NAMALWA (cell line): ENCODE data around the gene SDF4.

Experiments
- DNase-seq: peaks from one replicate; pipeline ENCODE4 v3.0.0-alpha.2; 2015; ENCODE audit warnings: low spot score

The SDF4 gene

DNA sequence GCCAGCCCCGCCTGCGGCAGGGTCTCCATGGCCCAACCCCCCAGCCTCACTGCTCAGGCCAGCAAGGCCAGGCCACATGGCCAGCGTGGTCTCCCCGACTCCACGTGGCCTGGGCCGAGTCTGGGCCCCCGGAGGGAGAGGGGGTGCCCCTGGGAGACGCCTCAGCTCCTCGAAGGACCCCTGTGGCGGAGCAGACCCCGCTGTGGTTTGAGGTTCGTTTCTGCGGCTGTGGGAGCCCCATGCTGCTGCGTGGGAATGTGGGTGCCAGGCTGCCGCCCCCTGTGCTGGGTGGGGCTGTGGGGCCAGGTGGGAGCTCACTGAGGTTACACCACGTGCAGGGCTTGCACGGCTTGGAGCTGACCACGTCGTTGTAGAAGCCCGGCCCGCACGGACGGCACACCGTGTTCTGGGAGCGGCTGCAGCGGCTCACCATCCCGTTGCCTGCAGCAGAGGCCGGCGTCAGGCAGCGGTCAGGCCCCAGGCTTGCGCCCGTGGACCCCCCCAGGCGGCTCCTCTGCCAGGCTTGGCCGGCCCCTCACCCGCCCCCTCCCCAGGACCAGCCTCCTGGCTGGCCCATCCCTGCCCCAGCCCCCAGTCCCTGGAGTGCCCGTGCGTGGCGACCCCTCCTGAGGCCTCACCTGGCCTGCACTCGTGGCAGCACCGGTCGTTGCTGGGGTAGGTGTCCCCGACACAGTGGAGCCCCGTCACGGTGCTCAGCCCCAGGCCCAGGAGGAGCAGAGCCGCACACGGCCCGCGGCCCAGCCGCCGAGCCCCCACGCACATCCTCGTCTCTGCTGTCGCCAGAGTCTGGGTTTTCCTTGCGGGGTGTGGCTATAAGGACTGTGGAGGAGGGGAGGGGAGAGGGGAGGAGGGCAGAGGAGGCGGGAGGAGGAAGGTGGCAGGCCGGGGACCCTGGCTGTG lies 18.2 kb downstream of the SDF4 start, which contains the start of gene TNFRSF4:
Gene TNFRSF4 (minus strand): TSS at position 809 of the 921 bp plus-strand sequence. CDS start 26 bp downstream, at position 783.
- no peak for DNase-seq

DNA sequence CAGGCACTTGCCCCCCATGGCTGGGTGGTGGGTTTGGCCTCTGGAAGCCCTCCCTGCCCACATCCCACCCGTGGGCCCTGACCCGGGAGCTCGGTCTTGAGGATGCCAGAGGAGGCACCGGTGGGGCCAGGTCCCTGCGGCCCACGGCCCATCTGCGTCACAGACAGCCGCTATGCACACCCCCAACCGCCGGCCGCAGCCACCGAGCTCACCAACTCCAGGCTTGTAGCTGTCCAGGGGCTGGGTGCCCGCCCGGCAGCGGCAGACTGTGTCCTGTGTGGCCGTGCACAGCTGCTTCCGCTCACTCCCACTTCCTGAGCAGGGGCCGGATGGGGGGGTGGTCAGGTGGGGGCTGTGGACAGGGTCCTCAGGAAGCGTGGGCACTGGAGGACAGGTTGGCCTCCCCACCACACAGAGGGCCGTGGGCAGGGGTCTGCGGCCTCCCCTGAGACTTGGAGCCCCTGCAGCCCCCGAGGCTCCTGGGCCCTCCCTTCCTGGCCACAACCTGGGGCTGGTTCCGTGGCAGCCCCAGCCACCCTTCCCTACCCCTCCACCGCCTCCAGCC lies 18.9 kb downstream of the SDF4 start:
- DNase-seq: no peak

DNA sequence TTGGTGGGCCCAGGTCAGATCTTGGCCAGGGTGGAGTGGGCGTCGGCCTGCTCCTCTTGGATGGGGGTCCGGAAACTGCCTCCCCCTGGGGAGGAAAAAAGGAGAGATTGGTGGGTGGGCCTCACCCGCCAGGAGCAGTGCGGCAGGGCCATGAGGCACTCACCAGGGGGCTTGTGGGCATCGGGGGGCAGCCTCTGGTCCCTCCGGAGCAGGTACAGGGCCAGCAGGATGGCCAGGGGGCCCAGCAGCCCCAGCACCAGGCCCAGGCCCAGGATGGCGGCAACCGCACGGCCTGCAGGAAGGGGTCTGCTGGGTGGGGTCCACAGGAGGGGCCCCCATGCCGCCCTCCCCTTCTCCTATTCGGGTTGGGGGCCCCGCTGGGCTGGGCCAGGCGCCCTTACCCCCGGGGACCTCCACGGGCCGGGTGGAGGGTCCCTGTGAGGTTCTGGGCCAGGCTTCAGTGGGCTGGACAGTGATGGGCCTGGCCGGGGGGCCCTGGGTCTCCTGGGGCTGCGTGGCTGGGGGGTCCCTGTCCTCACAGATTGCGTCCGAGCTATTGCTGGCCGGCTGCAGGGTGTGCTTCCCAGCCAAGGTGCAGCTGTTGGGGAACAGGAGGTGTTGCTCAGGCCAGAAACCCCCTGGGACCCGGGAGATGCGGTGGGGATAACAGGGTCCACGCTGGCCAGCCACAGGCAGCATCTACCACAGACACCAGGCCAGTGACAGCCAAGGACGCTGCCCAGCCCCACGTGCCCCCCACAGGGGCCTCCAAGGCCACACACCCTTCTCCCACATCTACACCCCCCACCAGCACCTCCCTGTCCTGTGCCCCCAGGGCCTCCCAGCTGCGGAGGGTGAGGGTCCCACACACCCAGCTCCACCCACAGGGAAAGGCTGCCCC lies 20.0 kb downstream of the SDF4 start:
- DNase-seq: no peak

DNA sequence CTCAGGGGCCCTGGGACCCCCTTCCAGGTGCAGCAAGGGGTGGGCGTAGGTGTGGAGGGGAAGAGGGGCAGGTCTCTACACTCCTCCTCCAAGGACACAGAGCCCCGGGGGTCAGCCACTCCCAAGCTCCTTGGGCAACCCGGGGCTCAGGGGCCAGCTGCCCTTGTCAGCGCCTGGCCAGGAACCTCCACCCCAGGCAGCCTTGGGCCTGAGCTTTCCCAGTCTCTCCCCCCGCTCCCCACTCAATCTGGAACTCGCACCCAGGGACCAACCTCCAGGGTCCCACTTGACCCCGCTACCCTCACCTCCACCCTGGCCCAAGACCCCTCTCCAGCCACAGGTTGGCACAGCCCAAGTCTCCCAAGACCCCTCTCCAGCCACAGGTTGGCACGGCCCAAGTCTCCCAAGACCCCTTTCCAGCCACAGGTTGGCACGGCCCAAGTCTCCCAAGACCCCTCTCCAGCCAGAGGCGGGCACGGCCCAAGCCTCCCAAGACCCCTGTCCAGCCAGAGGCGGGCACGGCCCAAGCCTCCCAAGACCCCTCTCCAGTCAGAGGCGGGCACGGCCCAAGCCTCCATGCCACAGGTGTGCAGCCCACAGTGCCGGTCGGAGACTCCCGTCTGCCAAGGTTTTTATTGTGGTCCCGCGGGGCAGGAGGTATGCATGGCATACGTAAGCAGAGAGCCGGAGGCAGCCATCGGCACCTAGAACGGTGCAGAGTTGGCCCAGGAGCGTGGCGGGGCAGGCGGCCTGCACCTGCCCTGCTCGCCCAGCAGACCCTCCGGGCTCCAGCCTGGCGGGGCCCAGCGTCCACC lies 20.9 kb downstream of the SDF4 start:
- no peak for DNase-seq

DNA sequence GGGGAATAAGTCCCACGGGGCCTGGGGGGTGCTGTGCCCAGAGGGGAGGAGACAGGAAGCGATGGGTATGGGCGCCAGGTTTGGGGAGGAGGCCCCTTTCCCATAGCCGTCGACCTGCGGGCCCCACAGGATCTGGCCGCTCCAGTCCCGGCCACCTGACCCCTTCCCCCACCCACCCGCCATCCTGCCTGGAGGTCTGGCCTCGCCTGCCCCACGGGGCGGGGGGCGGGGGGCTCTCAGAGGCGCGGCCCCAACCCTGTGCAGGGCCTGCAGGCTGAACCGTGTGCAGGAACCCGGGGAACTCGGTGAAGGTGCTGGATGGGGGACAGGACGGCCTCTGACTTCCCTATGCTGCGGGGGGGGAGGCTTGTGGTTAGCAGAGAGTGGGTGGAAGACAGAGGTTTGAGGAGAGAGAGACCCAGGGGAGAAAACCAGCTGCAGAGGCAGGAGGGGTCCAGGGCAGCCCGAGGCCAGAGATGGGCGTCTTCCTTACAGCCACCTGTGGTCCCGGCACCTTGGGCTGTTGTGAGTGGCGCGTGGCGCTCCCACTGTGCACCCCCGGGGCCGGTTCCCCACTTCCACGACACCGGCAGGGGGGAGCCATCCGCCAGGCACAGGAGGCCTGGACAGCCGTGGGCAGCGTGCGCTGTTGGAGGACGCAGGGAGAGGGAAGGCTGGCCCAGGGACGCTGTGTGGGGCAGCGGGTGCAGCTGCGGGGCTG lies 22.9 kb downstream of the SDF4 start:
- peak; percentile 56 for DNase-seq

DNA sequence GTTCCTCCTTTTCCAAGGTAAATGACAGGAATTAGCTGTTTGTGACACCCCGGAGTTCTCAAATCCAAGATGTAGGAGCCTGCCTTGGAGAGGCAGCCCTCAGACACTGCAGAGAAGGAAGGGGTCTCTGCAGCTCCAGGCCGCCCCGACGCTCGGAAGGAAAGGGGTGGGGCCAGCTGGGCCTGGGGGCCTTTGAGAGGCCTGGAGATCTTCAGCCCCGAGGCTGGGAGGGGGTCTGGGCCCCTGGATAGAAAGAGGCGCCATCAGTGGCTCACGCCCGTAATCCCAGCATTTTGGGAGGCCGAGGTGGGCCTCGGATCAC lies 24.3 kb downstream of the SDF4 start:
- DNase-seq: no peak

DNA sequence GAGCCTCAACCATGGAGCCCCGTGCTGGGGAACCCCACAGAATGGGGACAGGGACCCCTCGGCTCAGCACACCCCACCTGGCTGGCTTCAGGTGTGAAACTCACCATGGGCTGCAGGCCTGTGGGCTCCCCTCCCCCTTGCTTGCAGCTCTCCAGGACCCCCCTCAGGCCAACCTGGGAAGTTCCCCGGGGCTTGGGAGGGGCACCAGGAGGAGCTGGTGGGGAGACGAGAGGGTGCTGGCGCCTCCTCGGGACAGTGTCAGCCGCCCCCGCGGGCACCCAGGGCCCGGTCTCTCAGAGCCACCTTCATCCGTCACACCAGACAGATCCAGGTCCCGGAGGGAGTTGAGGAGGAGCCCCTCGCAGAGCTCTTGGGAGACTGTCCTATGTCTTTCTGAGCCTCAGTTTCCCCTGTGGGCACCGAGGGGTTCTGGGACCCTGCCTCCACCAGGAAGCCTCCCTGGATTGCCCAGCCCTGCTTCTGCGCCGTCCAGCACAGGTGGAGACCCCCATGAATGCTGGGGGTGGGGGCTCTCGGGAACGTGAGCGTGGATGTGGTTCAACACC lies 24.8 kb downstream of the SDF4 start:
- no peak for DNase-seq

DNA sequence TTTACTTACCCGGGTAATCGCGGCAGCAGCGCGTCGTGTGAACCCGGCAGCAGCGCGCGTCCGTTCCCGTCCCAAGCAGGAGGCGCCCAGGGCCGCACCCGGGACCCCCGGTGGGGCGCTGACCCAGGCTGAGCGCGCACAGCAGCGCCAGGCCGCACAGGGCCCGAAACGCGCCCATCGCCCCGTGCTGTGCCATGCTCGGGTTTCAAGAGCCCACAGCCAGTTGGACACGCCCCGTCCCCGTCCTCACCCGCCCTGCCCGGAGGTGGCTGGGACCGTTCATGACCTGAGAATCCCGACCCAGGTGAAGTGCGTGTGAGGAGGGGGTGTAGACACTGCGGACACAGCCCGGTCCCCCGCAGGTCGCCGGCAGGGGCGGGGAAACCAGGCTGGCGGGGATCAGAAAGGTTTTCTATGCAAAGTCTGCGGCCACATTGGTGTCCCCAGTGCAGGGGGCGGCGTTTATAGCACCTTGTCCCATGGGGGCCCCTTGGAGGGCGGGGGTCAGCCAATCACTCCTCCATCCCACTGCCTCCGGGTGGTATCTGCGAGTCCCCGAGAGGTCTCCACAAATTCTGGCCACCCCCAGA lies 25.3 kb downstream of the SDF4 start, which contains the start of gene TNFRSF18:
Gene TNFRSF18 (minus strand): TSS at position 217 of the 590 bp plus-strand sequence. CDS start 21 bp downstream, at position 196.
- no peak for DNase-seq

DNA sequence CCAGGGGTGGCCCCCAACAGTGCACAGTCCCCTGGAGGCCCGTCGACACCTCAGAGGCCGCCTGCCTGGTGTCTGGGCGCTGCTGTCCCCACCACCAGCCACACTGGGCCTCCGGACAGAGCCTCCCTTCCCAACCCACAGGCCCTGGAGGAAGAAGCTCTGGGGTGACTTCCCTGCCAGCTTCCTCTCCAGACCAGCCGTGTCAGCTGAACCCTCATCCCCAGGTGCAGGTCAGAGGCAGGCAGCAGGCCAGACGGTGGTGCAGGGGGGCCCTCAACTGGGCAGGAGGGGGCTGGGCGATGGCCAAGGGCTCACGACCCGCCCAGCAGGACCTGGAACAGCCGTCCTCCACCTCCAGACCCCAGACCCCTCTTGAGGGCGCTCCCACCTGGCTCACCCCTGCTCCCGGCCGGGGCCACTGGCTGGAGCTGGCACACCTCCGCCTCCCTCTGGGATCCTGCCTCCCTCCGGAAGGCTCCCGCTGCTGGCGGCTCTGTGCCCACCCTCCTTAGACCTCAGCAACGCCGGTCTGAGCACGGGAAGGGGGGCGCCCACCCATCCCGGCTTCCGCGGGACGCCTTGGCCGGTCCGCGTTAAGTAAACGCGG lies 25.9 kb downstream of the SDF4 start:
- DNase-seq: no peak

DNA sequence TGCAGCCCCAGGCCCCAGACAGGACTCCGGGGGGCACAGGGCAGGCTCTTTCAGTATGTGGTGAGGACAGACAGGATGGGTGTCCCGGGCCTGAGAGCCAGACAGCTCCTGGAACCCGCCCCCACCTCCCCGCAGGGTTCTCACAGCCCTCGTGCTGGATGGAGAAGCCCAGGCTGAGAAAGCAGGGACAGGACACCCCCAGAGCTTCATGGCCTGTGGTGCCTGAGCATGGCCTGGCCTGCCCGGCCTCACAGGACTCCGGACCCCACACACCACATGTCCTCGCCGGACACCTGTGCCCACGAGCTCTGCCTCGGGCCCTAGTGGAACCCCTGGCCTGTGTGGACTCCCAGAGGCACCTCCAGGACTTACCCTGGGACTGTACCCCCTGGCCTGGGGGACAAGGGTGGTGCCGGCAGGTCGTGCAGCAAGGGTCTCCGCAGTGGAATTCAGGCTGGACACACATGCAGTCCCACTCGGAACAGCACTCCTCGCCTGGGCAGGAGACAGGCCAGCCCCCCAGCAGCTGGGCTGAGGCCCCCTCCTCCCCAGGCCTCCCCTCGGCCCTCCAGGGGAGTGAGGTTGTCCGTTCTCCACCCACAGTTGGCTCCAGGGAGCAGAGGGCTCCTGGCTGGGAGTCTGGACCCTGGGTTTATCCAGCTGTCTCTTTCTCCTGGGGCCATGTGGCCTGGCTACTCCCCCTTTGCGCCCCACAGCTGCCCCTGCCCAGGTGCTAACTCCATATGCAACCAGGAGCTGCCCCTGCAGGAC lies 26.6 kb downstream of the SDF4 start:
- no peak for DNase-seq

DNA sequence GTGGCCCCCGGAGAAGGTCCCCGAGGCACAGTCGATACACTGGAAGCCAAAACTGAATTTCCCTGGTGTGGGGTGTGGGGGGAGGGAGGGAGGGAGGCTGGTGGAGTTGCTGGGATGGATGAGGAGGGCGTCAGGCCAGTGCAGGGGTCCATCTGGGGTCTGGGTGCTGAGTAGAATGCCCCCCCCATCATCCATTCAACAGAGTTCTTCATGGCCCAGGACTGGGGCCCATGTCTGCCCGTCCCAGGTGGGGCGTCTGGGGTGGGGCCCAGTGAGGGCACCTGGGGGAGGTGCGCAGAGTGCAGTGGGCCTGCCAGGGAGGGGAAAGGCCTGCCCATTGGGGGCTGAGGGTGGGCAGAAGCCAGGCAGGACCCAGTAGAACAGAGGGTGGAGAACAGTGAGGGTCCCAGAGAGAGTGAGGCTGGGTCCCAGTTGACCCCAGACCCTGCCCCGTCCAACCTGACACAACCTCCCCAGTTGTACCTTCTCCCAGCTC lies 27.3 kb downstream of the SDF4 start:
- no peak for DNase-seq

DNA sequence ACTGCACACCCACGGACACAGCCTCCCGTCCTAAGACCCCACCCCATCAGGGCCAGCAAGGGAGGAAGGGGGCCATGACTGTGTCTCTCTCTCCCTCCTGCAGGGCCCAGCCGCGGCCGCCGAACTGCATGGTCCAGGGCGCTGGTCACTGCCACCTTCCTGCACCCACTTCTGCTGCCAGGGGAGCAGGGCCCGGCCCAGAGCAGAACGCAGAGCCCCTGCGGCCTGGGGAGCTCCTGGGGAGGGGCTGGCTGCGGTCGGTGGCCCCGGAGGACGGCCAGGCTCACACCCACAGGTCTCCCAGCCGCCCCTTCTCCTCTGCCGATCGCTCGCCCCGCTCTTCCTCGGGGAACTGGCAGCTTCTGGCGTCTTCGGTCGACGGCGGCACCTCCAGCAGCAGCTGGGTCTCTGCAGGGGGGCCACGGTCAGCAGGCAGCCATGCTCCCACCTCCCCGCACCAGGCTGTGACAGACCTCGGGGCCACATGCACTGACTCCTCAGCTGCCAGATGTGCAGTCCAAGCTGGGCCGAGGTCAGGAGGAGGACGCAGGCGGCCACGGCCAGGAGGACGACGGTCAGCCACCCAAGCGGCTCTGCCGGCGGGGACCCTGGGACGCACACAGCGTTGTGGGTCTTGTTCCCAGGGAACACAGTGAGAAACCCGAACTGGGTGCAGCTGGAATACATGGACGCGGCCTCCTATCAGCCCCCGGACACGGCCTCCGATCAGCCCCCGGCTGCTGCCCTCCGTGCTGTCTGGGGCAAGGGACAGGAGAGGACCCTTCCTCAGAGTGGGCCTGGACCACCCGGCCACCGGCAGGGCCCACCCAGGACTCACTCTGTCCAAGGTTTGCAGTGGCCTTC lies 28.0 kb downstream of the SDF4 start:
- DNase-seq: no peak

DNA sequence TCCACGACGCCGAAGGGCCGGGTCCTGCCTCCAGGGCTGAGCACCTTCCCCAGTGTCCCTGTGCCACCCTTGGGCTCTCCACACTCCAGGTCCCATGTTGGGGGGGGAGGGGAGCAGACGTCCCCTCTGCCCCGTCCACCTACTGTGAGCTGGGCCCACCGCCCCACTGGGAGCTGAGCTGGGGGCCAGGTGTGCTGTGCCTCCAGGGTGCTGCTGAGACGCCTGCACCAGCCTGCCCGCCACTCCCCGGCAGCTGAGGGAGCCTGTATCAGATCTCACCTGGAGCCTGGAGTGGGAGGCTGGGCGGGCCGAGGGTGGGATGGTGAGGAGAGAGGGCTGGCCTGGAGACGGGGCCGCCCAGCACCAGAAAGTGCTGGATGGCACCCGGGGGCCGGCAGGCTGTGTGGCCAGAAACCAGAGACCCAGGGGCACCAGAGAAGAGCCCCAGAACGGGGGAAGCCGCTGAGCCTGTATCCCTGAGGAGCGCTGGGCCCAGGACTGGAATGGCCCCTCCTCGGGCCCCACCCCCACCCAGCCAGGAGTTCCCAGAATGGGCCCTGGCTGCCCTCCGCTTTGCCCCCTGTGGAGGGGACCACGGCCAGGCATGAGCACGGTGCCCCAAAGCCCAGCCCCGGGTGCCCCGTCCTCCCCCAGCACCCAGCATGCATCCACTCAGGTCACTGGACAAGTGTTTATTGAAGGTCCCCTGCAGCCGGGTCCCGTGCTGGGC lies 28.8 kb downstream of the SDF4 start:
- no peak for DNase-seq

DNA sequence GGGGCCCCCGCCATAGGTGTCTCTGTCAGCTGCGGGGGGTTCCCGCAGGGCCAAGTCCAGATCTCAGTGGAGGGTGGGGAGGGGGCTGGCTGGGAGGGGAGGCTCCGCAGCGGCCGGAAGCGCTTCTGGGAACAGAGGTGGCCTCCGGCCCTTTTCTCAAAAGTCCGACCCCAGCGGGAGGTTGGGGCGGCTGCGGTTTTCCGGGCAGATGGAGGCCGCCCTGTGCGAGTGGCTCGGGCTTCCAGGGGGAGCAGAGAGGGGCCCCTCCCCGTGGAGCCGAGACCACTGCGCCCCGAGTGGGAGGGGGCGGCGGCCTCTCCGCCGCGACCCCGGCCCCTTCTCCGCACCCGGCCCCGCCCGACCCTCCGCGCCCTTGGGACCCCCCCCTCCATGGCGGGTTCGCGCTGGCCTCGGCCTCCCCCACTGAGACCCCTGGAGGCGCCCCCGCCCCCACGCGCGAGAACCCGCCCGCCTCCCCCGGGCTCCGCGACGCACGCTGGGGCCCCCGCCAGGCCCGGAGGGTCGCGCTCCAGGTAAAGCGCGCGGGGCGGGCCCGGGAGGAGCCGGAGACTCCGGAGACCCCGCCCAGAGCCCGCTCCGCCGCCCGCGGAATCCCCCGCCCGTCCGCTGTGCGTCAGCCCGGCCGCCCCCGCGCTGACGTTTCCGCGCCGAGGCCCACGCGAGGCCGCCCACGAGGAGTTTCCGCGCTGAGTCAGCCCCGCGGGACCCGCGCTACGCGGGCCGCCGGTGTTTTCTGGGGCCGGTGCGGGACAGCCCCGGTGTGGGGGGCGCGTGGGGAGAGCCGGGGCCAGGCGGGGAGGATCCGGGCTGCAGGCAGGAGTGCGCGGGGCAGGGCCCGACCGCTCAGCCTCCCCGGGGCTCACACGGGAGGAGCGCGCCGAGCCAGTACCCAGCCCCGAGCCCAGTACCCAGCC lies 30.7 kb downstream of the SDF4 start:
- DNase-seq: no peak

DNA sequence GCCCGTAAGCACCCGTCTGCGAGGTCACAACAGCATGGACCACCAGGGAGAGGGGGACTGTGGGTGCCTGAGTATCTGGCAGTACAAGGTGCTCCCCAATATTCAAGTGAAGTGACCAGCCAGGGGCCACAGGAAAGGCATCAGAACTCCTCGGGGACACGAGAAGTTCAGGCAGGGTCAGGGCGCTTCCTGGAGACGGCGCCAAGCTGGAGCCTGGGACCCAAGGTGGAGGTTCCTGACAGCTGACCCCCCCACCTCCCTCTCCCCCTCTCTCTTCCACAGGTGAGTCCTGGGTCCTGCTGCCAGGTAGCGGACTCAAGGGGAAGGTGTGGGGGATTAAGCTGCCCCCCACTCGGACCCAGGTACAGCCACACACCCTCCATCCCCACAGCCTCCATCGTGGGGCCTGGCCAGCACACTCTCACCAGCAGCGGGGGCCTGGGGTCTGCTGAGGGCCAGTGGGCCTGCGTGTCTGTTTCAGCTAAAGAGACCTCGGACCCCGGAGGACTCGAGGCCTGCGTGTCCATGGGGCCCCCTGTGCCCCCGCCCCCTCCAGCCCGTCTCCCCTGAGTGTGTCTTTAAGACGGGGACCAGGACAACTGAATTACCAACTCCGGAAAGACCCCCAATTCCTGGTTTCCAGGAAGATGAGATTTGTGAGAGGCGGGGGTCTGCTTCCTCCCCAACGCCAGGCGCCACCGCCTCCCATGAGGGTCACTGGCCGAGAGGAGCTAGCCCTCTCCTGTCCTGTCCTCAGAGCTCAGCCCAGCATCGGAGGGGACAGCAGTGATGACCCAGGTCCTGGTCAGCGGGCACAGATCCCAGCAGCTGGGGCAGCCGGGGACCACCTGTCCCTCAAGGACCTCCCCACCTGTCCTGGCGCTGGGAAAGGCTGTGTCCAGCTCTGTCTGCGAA lies 31.6 kb downstream of the SDF4 start:
- no peak for DNase-seq
